ENCODE data around the gene CPM.

The CPM gene

GRCh38 chr12:68876461-68876860 lies 56.5 kb downstream of the CPM start:
- no peak for DNase-seq

GRCh38 chr12:68873316-68873715 lies 59.7 kb downstream of the CPM start:
- no peak for DNase-seq

GRCh38 chr12:68871921-68872320 lies 61.0 kb downstream of the CPM start:
- no peak for DNase-seq

- DNase-seq = no peak
These were observed 61.6 kb downstream of the CPM start for GRCh38 chr12:68871396-68871795.

- no peak for DNase-seq
These were observed 62.5 kb downstream of the CPM start for GRCh38 chr12:68870443-68870842.

GRCh38 chr12:68870011-68870410 lies 63.0 kb downstream of the CPM start:
- no peak for DNase-seq

GRCh38 chr12:68868043-68868790 lies 64.8 kb downstream of the CPM start:
- peak; percentile 6 for DNase-seq

- DNase-seq = no peak
These were observed 65.4 kb downstream of the CPM start for GRCh38 chr12:68867606-68868005.

GRCh38 chr12:68866950-68867349 lies 66.0 kb downstream of the CPM start:
- peak; percentile 3 for DNase-seq

GRCh38 chr12:68865399-68866164 lies 67.4 kb downstream of the CPM start:
- no peak for DNase-seq

GRCh38 chr12:68864604-68865003 lies 68.4 kb downstream of the CPM start:
- DNase-seq = no peak

- peak; percentile 17 for DNase-seq
These were observed 69.0 kb downstream of the CPM start for GRCh38 chr12:68863886-68864454.

GRCh38 chr12:68863109-68863770 lies 69.7 kb downstream of the CPM start:
- no peak for DNase-seq

GRCh38 chr12:68861890-68862289 lies 71.1 kb downstream of the CPM start:
- DNase-seq = no peak

GRCh38 chr12:68856510-68856909 lies 76.5 kb downstream of the CPM start:
- DNase-seq = peak; percentile 82

GRCh38 chr12:68855771-68856170 lies 77.2 kb downstream of the CPM start:
- no peak for DNase-seq

- no peak for DNase-seq
These were observed 77.9 kb downstream of the CPM start for GRCh38 chr12:68855111-68855510.

- DNase-seq = no peak
These were observed 78.4 kb downstream of the CPM start for GRCh38 chr12:68854554-68854953.

GRCh38 chr12:68854078-68854468 lies 78.9 kb downstream of the CPM start:
- no peak for DNase-seq

- no peak for DNase-seq
These were observed 79.4 kb downstream of the CPM start for GRCh38 chr12:68853396-68854077.

GRCh38 chr12:68851592-68852306 lies 81.2 kb downstream of the CPM start:
- no peak for DNase-seq

GRCh38 chr12:68850390-68850789 lies 82.6 kb downstream of the CPM start:
- no peak for DNase-seq
